ENCODE measurements around the gene SLC44A3. TPM values are rescaled to one million over a fixed set of nuclear protein-coding genes. Genes with fewer than 3 reads are reported as not detected.

The SLC44A3 gene
- total and polyA plus RNA-seq, 9 of the 15 experiments (the other 6 are each of a cell fraction or from before 2014, with no cell fraction given) = not detected

DNA sequence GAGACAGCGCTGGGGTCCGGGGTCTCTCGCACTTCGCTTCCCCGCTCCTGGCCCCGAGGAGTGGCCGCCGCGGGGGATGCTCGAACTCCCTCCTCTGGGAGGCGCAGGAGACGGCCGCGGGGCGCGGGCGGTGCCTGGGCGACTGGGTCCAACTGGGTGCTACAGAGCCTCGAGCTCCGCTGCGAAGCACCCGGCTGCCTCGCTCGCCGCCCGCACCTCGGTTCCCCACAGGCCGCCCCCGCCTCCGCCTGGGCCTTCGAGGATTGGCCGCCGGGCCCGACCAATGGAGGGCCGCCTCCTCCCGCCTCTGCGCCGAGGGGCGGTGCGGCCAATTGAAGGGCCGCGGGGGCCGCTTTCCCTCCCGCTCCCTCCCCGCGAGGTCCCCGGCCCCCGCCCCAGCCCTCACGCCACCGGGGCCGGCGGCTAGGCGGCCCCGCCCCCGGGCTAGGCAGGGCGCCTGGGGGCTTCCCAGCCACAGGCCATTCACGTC is 106.8 kb downstream of the SLC44A3 start, which contains the start of gene CNN3 (continued):
- TF ChIP-seq MYC (IDR thresholded peaks at IDR 0.05; ENCODE audit: low read depth, low read length) = no peak
- TF ChIP-seq MYC (CRISPR knock-in tag; IDR thresholded peaks at IDR 0.05; ENCODE audit: borderline replicate concordance, low read depth) = no peak

DNA sequence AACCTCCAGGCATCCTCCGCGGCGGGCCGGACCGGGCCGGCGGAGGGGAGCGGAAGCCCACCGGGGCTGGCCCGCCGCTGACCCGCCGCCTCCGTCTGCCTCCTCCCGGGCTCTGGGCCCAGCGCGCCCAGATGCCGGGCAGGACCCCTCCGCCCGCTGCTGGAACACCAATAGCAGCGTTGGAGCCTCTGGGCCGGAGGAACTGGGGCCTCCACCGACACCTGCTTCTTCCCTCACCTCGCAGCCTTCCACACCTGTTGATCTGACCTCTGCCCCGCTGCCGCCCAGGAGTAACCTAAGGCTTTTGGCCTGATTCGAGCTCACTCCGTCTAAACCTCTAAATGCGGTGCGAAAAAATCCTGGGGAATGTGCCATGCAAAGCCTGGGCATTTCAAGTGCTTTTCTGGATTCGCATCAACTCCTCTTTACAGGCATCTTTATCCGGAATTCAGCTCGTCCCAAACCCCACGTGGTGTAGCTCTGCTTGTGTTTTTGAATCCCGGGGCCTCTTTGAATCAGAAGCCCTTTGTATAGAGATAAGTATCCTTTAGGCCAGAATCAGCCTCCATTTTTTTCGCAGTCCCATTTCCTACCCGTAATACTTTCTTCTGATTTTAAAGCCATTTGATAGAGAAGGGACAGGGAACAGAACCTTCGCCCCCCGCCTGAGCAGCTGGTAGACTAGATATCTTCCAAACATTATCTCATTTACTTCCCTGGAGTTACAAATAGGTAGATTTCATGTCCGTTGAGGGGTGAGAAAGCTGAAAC is 107.4 kb downstream of the SLC44A3 start:
- intact Hi-C loops (cut with micrococcal nuclease) (no loop called here), in situ Hi-C loops (cut with MboI) (no loop called here)
- ChIA-PET POLR2A (interaction anchor here (0.7 to 0.8 kb wide), 3 partner anchors 8 to 58 kb away, joined by 3 read pairs; no protein-coding TSS in a partner anchor), CTCF (ENCODE audit: low intra/inter-chr PET ratio) (no interaction called here)
- H3K9ac ChIP-seq (ENCODE audit: insufficient read depth in 1 of 2, low read depth in 2 of 2, low read length in 2 of 2) = no peak overlapping the region
- BruUV-seq (replicated peaks) = no TSS peak
- no peaks in the 10 kb centered on the region for H3K9me3 ChIP-seq (replicated peaks; ENCODE audit: control insufficient read depth, insufficient read depth, low read depth, low read length)
- WGBS (ENCODE audit: insufficient coverage, low coverage, missing lambda C conversion rate) = 52% methylated on average over 33 of the region's 40 CpGs
- no peak overlapping the region for H3K4me2 ChIP-seq (ENCODE audit: insufficient read depth, low read length)
- peaks cover 0 to 15% of the 10 kb centered on the region in 2 experiments; a peak in 2 of 5 replicates for H3K4me1 ChIP-seq (replicated peaks in 1 of 2; ENCODE audit: control insufficient read depth in 2 of 2, insufficient read depth in 2 of 2, low read length in 2 of 2)
- ATAC-seq (no peak), DNase-seq (ENCODE audit: extremely low read depth in 1 of 4, low spot score in 3 of 4) (no peak), FAIRE-seq (no peak)
- TF ChIP-seq PRPF4 (IDR thresholded peaks at IDR 0.05; ENCODE audit: insufficient read depth, low read depth, low read length, poor library complexity, severe bottlenecking) (no peak), ZNF143 (CRISPR knock-in tag; IDR thresholded peaks at IDR 0.05) (no peak), SMAD3 (CRISPR knock-in tag; conservative IDR thresholded peaks at IDR 0.05) (no peak), WHSC1 (IDR thresholded peaks at IDR 0.05; ENCODE audit: low read length) (no peak), U2AF2 (optimal IDR thresholded peaks at IDR 0.05; ENCODE audit: low read depth, low read length) (no peak), TBL1XR1 (IDR thresholded peaks at IDR 0.05; ENCODE audit: low read length in 2 of 2) (no peak), AFF4 (CRISPR knock-in tag; IDR thresholded peaks at IDR 0.05) (no peak), NBN (IDR thresholded peaks at IDR 0.05; ENCODE audit: low read depth) (no peak), YBX1 (IDR thresholded peaks at IDR 0.05) (no peak)
- H3K9me1 ChIP-seq (ENCODE audit: control insufficient read depth, insufficient read depth, low read length) = no peaks in the 10 kb centered on the region
- no peak overlapping the region for H3K27ac ChIP-seq (ENCODE audit: extremely low read depth, low read depth, low read length)
- peaks cover 16 to 34% of the 10 kb centered on the region in 2 experiments; a peak in 4 of 5 replicates for H3K27me3 ChIP-seq (ENCODE audit: control insufficient read depth in 2 of 2, insufficient read depth in 2 of 2, low read length in 2 of 2)
- no peaks in the 10 kb centered on the region for H3K36me3 ChIP-seq (ENCODE audit: control insufficient read depth, insufficient read depth, low read length)
- no peaks in the 10 kb centered on the region for H4K20me1 ChIP-seq (replicated peaks; ENCODE audit: control insufficient read depth, insufficient read depth, low read length)
- H3K79me2 ChIP-seq (ENCODE audit: control insufficient read depth, insufficient read depth, low read length) = no peaks in the 10 kb centered on the region
- H2AFZ ChIP-seq (ENCODE audit: low read depth, low read length) = no peak overlapping the region
- H3K4me3 ChIP-seq = no peak overlapping the region

All from K562 (cell line).